HL-60 (cell line): Measurements from ENCODE around the gene NDUFS7.

Experiments used
- DNase-seq, 2 experiments: peaks; one replicate each; pipeline ENCODE4 v3.0.0-alpha.2; 2010 to 2020; ENCODE audit warnings: low read depth in 1 of 2, low spot score in 1 of 2
- H3K27ac ChIP-seq: fragments of 250-450 bp; sonication (Bioruptor Pico); replicated peaks from 2 replicates; pipeline ENCODE4 v1.5.1; 2020; ENCODE audit warnings: mild to moderate bottlenecking, moderate library complexity
- H3K27me3 ChIP-seq: fragments of 250-450 bp; sonication (Bioruptor Pico); 2 replicates; pipeline ENCODE4 v1.5.1; 2021; ENCODE audit warnings: mild to moderate bottlenecking, moderate library complexity; ENCODE audit not compliant: insufficient read depth, poor library complexity, severe bottlenecking
- H3K4me3 ChIP-seq: replicated peaks from 2 replicates; pipeline ENCODE4 v1.5.1; 2011; ENCODE audit warnings: mild to moderate bottlenecking, control low read depth, low read length; ENCODE audit not compliant: insufficient read depth
- CTCF ChIP-seq: IDR thresholded peaks from one replicate; pipeline ENCODE4 v1.5.1; 2011; ENCODE audit warnings: low read length, control low read depth, inconsistent platforms; ENCODE audit not compliant: insufficient read depth
- GABPA ChIP-seq: IDR thresholded peaks from 2 replicates; pipeline ENCODE4 v1.6.1; 2012; ENCODE audit warnings: low read depth
- POLR2AphosphoS5 ChIP-seq: IDR thresholded peaks from 2 replicates; pipeline ENCODE4 v1.6.1; 2012; ENCODE audit warnings: low read depth
- REST ChIP-seq: IDR thresholded peaks from 2 replicates; pipeline ENCODE4 v1.6.1; 2012; ENCODE audit warnings: low read depth; ENCODE audit not compliant: insufficient replicate concordance
- SPI1 ChIP-seq: IDR thresholded peaks from 2 replicates; pipeline ENCODE4 v1.6.1; 2012; ENCODE audit warnings: low read depth, mild to moderate bottlenecking, borderline replicate concordance

Gene NDUFS7

GRCh38 chr19:1366296-1366695, 17.4 kb upstream of the NDUFS7 start:
- no peak for DNase-seq
- H3K27ac ChIP-seq = peak overlapping the region; percentile 91
- H3K4me3 ChIP-seq = no peak overlapping the region
- no peak for TF ChIP-seq GABPA
- TF ChIP-seq POLR2AphosphoS5 = no peak
- no peak for TF ChIP-seq CTCF
- no peak for TF ChIP-seq SPI1
- TF ChIP-seq REST = no peak
- no peaks in the 10 kb centered on the region for H3K27me3 ChIP-seq

- DNase-seq = peak; percentile 51 to 75
- peak; percentile 64 for TF ChIP-seq REST
- TF ChIP-seq CTCF = no peak
- peak; percentile 62 for TF ChIP-seq POLR2AphosphoS5
- TF ChIP-seq SPI1 = no peak; the same call in 1 of the 2 replicates
- no peak for TF ChIP-seq GABPA
- Histone ChIP-seq H3K4me3 (no peak overlapping the region), H3K27me3 (no peaks in the 10 kb centered on the region), H3K27ac (peak overlapping the region; percentile 91)
Measured at GRCh38 chr19:1366899-1367870, 16.5 kb upstream of the NDUFS7 start.

- DNase-seq = no peak
- Histone ChIP-seq H3K27ac (no peak overlapping the region), H3K27me3 (no peaks in the 10 kb centered on the region), H3K4me3 (no peak overlapping the region)
- no peak for TF ChIP-seq CTCF
- no peak for TF ChIP-seq SPI1
- TF ChIP-seq REST = no peak
Measured at GRCh38 chr19:1369214-1369805, 14.4 kb upstream of the NDUFS7 start.
